Mucosa of rectum (tissue), 2 donors: ENCODE measurements around the gene PLXDC2.

ENCODE experiments used
- H3K27ac ChIP-seq, 2 donors: one replicate each; pipeline ENCODE4 v1.7.0; 2013; ENCODE audit warnings: inconsistent platforms in 2 of 2, low read depth in 2 of 2, low read length in 2 of 2
- H3K27me3 ChIP-seq, 2 donors: one replicate each; pipeline ENCODE4 v1.7.0; 2013; ENCODE audit warnings: low read length in 2 of 2; ENCODE audit not compliant: control insufficient read depth in 2 of 2, insufficient read depth in 2 of 2
- H3K36me3 ChIP-seq, 2 donors: one replicate each; pipeline ENCODE4 v1.7.0; 2013; ENCODE audit warnings: low read length in 2 of 2; ENCODE audit not compliant: control insufficient read depth in 2 of 2, insufficient read depth in 2 of 2
- H3K4me1 ChIP-seq, 2 donors: one replicate each; pipeline ENCODE4 v1.7.0; 2013; ENCODE audit warnings: low read length in 2 of 2, mild to moderate bottlenecking in 1 of 2; ENCODE audit not compliant: control insufficient read depth in 2 of 2, insufficient read depth in 2 of 2
- H3K4me3 ChIP-seq, 2 donors: one replicate each; pipeline ENCODE4 v1.7.0; 2013; ENCODE audit warnings: low read length in 2 of 2
- H3K9ac ChIP-seq, 2 donors: one replicate each; pipeline ENCODE4 v1.7.0; 2013; ENCODE audit warnings: low read length in 2 of 2, low read depth in 1 of 2, mild to moderate bottlenecking in 1 of 2
- H3K9me3 ChIP-seq, 2 donors: one replicate each; pipeline ENCODE4 v1.7.0; 2013; ENCODE audit warnings: low read length in 2 of 2; ENCODE audit not compliant: control insufficient read depth in 2 of 2
- donor health status: healthy.
- donor health status: Normal muscosa, but diverticular disease.

Gene PLXDC2

GRCh38 chr10:19921300-19922140, 105.3 kb downstream of the PLXDC2 start:
- H3K9ac ChIP-seq = no peak overlapping the region
- peak overlapping the region; percentile 20 to 74 for H3K27ac ChIP-seq
- H3K36me3 ChIP-seq = no peaks in the 10 kb centered on the region
- peaks cover 21 to 38% of the 10 kb centered on the region in 2 donors for H3K4me1 ChIP-seq
- no peaks in the 10 kb centered on the region for H3K9me3 ChIP-seq
- H3K4me3 ChIP-seq = no peak overlapping the region
- no peaks in the 10 kb centered on the region for H3K27me3 ChIP-seq

- H3K9ac ChIP-seq = no peak overlapping the region
- H3K27me3 ChIP-seq = no peaks in the 10 kb centered on the region
- H3K36me3 ChIP-seq = no peaks in the 10 kb centered on the region
- peak overlapping the region in 1 of 2 donors; percentile 5 for H3K4me3 ChIP-seq
- H3K9me3 ChIP-seq = no peaks in the 10 kb centered on the region
- H3K4me1 ChIP-seq = peaks cover 21 to 38% of the 10 kb centered on the region in 2 donors
- H3K27ac ChIP-seq = peak overlapping the region; percentile 40 to 74
Measured at GRCh38 chr10:19922236-19922963, 106.2 kb downstream of the PLXDC2 start.

- no peak overlapping the region for H3K4me3 ChIP-seq
- no peaks in the 10 kb centered on the region for H3K36me3 ChIP-seq
- H3K9me3 ChIP-seq = no peaks in the 10 kb centered on the region
- peaks cover 18 to 29% of the 10 kb centered on the region in 2 donors for H3K4me1 ChIP-seq
- H3K9ac ChIP-seq = no peak overlapping the region
- H3K27ac ChIP-seq = no peak overlapping the region
- no peaks in the 10 kb centered on the region for H3K27me3 ChIP-seq
Measured at GRCh38 chr10:19925064-19925463, 108.8 kb downstream of the PLXDC2 start.

GRCh38 chr10:19928936-19929335, 112.7 kb downstream of the PLXDC2 start:
- Histone ChIP-seq H3K4me1 (peaks cover 11 to 25% of the 10 kb centered on the region in 2 donors), H3K9me3 (no peaks in the 10 kb centered on the region), H3K36me3 (no peaks in the 10 kb centered on the region), H3K27ac (no peak overlapping the region), H3K4me3 (no peak overlapping the region), H3K9ac (no peak overlapping the region), H3K27me3 (no peaks in the 10 kb centered on the region)

GRCh38 chr10:19929506-19930140, 113.4 kb downstream of the PLXDC2 start:
- Histone ChIP-seq H3K4me1 (peaks cover 11 to 25% of the 10 kb centered on the region in 2 donors), H3K4me3 (no peak overlapping the region), H3K27ac (no peak overlapping the region), H3K36me3 (no peaks in the 10 kb centered on the region), H3K9me3 (no peaks in the 10 kb centered on the region), H3K27me3 (no peaks in the 10 kb centered on the region), H3K9ac (no peak overlapping the region)

- Histone ChIP-seq H3K9me3 (no peaks in the 10 kb centered on the region), H3K36me3 (no peaks in the 10 kb centered on the region), H3K4me1 (peaks cover 11 to 27% of the 10 kb centered on the region in 2 donors), H3K27ac (peak overlapping the region; percentile 44 to 58), H3K4me3 (peak overlapping the region in 1 of 2 donors; percentile 37), H3K27me3 (no peaks in the 10 kb centered on the region), H3K9ac (peak overlapping the region in 1 of 2 donors; percentile 7)
Measured at GRCh38 chr10:19930936-19931893, 115.0 kb downstream of the PLXDC2 start.

GRCh38 chr10:19931894-19932590, 115.8 kb downstream of the PLXDC2 start:
- H3K27ac ChIP-seq = peak overlapping the region in 1 of 2 donors; percentile 58
- H3K36me3 ChIP-seq = no peaks in the 10 kb centered on the region

GRCh38 chr10:19932806-19933371, 116.7 kb downstream of the PLXDC2 start:
- Histone ChIP-seq H3K4me3 (no peak overlapping the region), H3K9me3 (no peaks in the 10 kb centered on the region), H3K27me3 (no peaks in the 10 kb centered on the region), H3K27ac (no peak overlapping the region), H3K36me3 (no peaks in the 10 kb centered on the region), H3K4me1 (peaks cover 11 to 27% of the 10 kb centered on the region in 2 donors), H3K9ac (no peak overlapping the region)

More at GRCh38 chr10:19931894-19932590, 115.8 kb downstream of the PLXDC2 start:
- Histone ChIP-seq H3K4me1 (peaks cover 11 to 27% of the 10 kb centered on the region in 2 donors), H3K4me3 (peak overlapping the region in 1 of 2 donors; percentile 33), H3K9me3 (no peaks in the 10 kb centered on the region), H3K9ac (no peak overlapping the region), H3K27me3 (no peaks in the 10 kb centered on the region)

- Histone ChIP-seq H3K36me3 (no peaks in the 10 kb centered on the region), H3K4me1 (peaks cover 11 to 27% of the 10 kb centered on the region in 2 donors), H3K27me3 (no peaks in the 10 kb centered on the region), H3K9me3 (no peaks in the 10 kb centered on the region), H3K4me3 (no peak overlapping the region), H3K27ac (no peak overlapping the region), H3K9ac (no peak overlapping the region)
Measured at GRCh38 chr10:19933772-19934171, 117.5 kb downstream of the PLXDC2 start.
